NCI-H1105 (cell line): Measurements from ENCODE around the gene NOX4.
"Not testable (repeated sequence)": the region's sequence is repeated elsewhere in the genome, so short reads cannot be mapped to it uniquely, and the experiment has no call there.

ENCODE experiments used
- DNase-seq: peaks from one replicate; lab custom pipeline; 2025; lab: John Stamatoyannopoulos, UW

The NOX4 gene

GRCh38 chr11:89295023-89295422 lies 196.2 kb downstream of the NOX4 start:
- DNase-seq = not testable (repeated sequence)

GRCh38 chr11:89293965-89294679 lies 197.1 kb downstream of the NOX4 start:
- DNase-seq = no peak

- not testable (repeated sequence) for DNase-seq
Measured at GRCh38 chr11:89288004-89288403, 203.2 kb downstream of the NOX4 start.

GRCh38 chr11:89286601-89287000 lies 204.6 kb downstream of the NOX4 start:
- not testable (repeated sequence) for DNase-seq

- DNase-seq = not testable (repeated sequence)
Measured at GRCh38 chr11:89281032-89281677, 210.0 kb downstream of the NOX4 start.

GRCh38 chr11:89279176-89279575 lies 212.0 kb downstream of the NOX4 start:
- no peak for DNase-seq

GRCh38 chr11:89275966-89276365 lies 215.2 kb downstream of the NOX4 start:
- no peak for DNase-seq
